Panc1 (cell line): ENCODE results near the gene FSIP2.

Experiments used
- CTCF ChIP-seq: fragments of 450-650 bp; IDR thresholded peaks from 2 replicates; pipeline ENCODE4 v1.5.1; 2017; ENCODE audit warnings: mild to moderate bottlenecking
- POLR2AphosphoS5 ChIP-seq: IDR thresholded peaks from 2 replicates; pipeline ENCODE4 v1.6.1; 2012; ENCODE audit warnings: mild to moderate bottlenecking, low read depth, low read length, moderate library complexity
- REST ChIP-seq, 2 experiments: IDR thresholded peaks; 2 replicates each; pipeline ENCODE4 v1.6.1; 2011 to 2012; ENCODE audit warnings: low read depth in 2 of 2, control low read depth in 1 of 2, low read length in 1 of 2, mild to moderate bottlenecking in 1 of 2, moderate library complexity in 1 of 2; ENCODE audit not compliant: insufficient read depth in 1 of 2
- SIN3A ChIP-seq: IDR thresholded peaks from 2 replicates; pipeline ENCODE4 v1.6.1; 2012; ENCODE audit warnings: low read depth, mild to moderate bottlenecking, low read length, moderate library complexity, borderline replicate concordance; ENCODE audit not compliant: insufficient read depth
- TCF7L2 ChIP-seq: IDR thresholded peaks from 2 replicates; pipeline ENCODE4 v1.6.1; 2011; ENCODE audit warnings: mild to moderate bottlenecking, low read depth, low read length, inconsistent platforms

GRCh38 chr2:185813707-185814106 is 75.1 kb downstream of the FSIP2 start:
- TF ChIP-seq CTCF (no peak), REST (IDR thresholded peaks at IDR 0.05; ENCODE audit: insufficient read depth in 1 of 2, low read depth in 2 of 2, low read length in 1 of 2) (no peak), SIN3A (no peak), POLR2AphosphoS5 (no peak), TCF7L2 (no peak)
